Mesendoderm (in vitro differentiated cells): Measurements from ENCODE around the gene YY2. TPM values are rescaled to one million over a fixed set of nuclear protein-coding genes. Genes with fewer than 3 reads are reported as not detected.

Experiments used
- small RNA-seq: library from polyadenylated mRNA; stranded (forward); fragments of <200 nt; extraction: miRNeasy Mini kit (QIAGEN cat#:217004); gene quantifications from one replicate; pipeline ENCODE3, GENCODE V24; 2013; ENCODE audit not compliant: insufficient read depth

YY2 gene

Small RNAs within 50 kb of the gene (small RNA-seq; reads per million reads assigned to genes)
- not detected for gene U73479.1
